GM21360 (cell line): ENCODE data around the gene MAGI2.

Experiments
- ATAC-seq: cut with Tn5 transposase; IDR thresholded peaks from one replicate; pipeline ENCODE4 v1.9.1; 2021; ENCODE audit warnings: mild to moderate bottlenecking, moderate library complexity; ENCODE audit not compliant: unreplicated experiment

Gene MAGI2

DNA sequence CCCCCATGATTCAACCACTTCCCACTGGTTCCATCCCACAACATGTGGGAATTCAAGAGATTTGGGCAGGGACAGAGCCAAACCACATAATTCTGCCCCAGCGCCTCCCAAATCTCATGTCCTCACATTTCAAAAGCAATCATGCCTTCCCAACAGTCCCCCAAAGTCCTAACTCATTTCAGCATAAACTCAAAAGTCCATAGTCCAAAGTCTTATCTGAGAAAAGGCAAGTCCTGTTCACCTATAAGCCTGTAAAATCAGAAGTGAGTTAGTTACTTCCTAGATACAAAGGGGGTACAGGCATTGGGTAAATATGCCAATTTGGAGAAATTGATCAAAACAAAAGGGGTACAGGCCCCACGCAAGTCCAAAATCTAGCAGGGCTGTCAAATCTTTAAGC lies 272.9 kb downstream of the MAGI2 start:
- ATAC-seq, result no peak

DNA sequence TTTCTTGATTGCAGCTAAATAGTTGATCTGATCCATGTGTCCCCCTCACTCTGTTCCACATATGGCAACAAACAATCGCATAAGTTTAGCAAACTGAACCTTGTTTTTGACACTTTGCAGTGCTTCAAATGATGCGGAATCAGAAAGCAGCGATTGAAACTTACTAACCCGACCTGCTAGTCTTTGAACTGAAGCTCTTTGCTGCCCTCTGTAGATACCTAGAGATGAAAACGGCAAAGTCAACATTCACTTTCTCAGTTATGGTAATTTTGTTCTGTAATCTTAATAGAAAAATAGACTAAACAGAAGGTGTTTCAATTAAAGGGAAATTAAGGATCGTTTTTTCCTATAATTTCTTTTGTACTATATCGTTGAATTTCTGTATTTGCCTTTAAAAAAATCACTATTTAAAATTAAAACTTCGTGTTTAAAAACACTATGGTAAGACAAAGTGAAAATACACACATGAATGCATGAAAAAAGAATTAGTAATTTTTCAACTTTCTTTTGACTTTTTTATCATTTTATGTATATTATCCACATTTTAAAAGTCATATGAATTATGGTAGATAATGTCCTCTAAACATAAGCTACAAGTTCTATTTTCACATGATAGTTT lies 276.5 kb downstream of the MAGI2 start:
- peak; percentile 67 for ATAC-seq

DNA sequence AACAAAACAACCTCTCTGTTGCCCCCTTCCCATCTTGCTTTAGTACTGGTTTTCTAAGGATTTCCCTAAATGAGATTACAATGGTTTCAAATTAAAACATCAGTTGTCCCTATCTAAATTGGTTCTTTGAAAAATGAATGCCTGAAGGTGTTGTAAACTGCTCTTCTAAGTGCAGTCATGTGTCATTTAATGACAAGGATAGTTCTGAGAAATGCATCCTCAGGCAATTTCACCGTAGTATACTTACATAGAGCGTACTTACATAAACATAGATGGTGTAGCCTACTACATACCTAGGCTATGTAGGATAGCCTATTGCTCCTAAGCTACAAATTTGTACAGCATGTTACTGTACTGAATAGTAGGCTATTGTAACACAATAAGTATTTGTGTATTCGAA lies 278.1 kb downstream of the MAGI2 start:
- ATAC-seq, result no peak

DNA sequence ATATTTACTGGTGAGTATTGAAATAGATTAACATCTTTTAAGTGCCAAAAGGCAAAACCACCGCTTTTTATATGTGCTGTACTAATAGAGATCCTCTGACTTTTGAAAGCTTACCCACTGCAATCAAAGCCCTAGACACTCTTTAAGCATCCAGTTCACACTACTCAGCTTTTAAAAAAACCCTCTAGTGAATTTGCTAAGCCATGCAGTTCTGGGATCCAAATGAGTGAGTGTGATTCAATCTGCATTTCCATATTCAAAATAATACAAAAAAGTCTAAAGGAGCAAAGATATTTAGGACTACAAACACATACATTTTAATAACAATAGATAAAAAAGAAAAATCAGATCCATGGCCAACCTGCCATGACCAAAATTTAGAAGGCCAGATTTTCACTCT lies 288.2 kb downstream of the MAGI2 start:
- no peak for ATAC-seq

DNA sequence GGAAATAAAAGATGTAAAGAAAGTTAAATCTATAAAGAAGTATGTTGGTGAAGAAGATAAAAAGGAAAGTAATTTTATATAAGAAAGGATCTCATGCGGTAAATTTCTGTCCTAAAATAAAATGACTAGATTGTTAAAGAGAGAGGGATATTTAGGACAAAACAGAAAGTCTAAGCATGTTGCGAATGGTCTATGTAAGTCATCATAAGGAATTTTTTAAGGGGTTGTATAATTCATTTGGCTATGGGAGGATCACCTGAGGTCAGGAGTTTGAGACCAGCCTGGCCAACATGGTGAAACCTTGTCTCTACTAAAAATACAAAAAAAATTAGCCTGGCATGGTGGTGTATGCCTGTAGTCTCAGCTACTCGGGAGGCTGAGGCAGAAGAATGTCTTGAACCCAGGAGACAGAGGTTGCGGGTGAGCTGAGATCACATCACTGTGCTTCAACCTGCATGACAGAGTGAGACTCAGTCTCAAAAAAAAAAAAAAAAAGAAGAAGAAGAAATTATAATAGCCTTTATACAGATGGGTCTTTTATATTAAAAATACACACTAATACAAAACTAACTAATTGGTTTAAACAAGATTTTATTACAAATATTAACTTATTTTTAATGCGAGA lies 294.3 kb downstream of the MAGI2 start:
- ATAC-seq, result no peak

DNA sequence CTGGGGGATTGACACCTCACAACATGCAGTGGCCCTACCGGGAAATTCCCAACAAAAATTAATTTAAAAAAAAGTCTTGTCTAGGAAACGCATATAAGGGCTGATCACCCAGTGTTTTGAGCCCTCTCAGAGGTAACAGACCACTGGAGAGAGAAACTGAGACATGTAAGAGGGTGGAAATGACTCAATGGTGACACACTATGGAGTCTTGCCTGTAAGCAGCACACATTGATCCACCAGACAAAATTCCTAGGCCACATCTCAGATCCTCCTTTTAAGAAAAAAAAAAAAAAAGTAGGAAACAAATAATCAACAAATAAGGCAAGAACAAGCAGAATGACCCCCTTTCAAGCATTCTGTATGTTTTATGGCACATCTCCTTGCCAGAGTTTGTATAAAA lies 296.2 kb downstream of the MAGI2 start:
- ATAC-seq, result no peak

DNA sequence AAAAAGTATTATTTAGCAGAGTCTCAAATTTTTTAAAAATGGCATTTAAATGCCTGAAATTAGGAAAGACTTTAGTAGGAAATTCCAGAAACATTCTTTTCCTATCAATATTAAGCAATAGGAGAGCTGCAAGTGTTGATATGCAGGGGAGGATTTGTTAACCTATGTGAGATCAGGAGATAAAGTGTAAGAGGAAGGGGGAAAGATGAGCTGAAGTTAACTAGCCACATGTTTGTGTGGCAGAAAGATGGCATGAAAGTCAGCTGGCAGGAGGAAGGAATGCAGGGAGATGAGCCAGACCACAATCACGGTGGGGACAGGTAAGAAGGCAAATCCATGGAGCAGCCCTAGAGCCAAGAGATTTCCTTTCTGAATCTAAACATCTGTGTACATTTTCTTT lies 303.6 kb downstream of the MAGI2 start:
- ATAC-seq, result no peak

DNA sequence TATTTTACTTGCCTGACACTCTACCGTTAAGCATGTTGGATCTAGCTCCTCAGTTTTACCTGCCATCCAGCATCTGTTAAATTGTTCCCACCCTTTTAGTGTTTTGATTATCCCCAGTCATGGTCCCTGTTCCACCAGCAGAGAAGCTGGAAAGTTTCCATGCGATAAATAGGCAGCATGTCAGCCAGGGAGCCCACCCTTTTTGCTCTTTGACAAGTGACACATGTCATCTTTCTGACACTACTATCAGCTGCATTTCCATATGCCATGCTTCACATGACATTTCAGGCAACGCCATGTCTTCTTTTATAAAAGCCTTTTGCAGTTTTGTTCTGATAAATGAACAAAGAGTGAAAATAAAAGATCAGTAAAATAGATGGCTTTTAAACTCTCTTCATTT lies 310.8 kb downstream of the MAGI2 start:
- no peak for ATAC-seq

DNA sequence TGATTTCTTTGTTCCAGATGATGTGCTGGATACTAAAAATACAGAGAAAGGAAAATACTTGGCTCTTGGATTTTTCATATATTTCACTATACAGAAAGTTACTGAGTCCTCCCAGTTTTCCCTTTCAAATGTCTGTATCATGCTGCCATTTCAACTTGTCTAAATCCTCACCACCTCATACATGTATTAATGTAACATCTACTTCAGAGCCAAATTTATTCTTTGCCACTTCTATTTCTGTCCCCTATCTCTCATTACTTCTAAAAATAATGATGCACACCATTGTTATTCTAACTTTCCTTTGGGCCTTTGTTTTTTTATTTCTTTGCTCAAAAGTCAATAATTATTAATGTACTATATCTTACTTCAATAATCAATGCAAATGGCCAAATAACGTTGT lies 312.2 kb downstream of the MAGI2 start:
- no peak for ATAC-seq

DNA sequence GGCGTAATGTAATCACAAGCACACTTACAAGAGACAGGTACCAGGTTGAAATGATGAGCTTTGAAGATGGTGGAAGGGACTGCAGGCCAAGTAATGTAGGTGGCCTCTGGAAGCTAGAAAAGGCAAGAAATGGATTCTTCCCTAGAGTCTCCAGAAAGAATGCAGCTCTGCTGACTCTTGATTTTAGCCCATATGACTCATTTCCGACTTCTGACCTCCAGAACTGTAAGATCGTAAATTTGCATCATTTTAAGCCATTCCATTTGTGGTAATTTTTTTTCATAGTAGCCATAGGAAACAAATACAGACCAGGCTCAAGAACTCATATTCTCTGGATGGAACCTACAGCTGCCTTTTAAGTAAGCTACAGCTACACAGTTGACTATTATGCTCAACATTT lies 315.5 kb downstream of the MAGI2 start:
- ATAC-seq, result no peak

DNA sequence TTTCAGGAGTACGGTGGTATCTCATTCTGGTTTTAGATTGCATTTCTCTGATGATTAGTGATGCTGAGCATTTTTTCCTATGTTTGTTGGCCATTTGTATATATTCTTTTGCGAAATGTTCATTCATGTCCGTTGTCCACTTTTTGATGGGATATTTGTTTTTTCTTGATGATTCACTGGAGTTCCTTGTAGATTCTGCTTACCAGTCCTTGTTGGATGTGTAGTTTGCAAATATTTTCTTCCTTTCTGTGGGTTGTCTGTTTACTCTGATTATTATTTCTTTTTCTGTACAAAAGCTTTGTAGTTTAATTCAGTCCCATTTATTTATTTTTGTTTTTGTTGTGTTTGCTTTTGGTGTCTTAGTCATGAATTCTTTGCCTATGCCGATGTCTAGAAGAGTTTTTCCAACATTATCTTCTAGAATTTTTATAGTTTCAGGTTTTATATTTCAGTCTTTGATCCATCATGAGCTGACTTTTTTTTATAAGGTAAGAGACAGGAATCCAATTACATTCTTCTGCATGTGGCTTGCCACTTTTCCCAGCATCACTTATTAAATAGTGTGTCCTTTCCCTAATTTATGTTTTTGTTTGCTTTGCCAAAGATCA lies 320.5 kb downstream of the MAGI2 start:
- ATAC-seq, result no peak

DNA sequence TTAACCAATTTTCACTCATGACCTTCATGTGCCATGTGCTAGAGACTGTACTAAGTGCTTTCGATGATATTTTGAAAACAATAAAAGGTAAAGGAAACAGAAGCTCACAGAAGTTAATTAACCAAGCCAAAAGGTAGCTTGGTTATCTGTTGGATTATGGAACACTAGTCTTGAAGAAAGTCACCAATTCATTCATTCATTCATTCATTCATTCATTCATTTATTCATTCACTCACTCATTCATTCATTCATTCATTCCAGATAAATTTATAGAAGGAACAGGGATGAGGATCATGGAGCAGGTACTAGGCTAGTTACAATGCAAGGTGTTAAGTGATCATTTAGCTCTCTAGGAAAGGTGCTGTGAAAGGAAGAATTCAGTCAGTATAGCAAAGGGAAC lies 322.8 kb downstream of the MAGI2 start:
- ATAC-seq, result no peak

DNA sequence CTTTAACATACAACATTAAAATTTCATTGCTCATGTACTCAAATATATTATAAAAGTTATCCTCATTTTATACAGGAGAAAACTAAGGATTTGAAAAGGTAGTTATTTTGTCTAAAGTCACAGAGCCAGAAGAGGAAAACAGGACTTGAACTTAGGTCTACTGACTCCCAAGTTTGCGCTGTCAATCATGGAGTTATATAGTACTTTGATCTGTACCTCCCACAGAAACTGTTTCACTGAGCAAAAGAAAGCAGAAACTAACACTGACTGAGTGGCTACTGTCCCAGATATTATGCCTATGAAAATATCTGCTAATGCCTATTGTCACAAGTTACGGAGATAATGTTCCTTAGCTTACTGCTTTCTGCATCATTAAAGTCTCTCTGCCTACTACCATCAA lies 329.1 kb downstream of the MAGI2 start:
- no peak for ATAC-seq

DNA sequence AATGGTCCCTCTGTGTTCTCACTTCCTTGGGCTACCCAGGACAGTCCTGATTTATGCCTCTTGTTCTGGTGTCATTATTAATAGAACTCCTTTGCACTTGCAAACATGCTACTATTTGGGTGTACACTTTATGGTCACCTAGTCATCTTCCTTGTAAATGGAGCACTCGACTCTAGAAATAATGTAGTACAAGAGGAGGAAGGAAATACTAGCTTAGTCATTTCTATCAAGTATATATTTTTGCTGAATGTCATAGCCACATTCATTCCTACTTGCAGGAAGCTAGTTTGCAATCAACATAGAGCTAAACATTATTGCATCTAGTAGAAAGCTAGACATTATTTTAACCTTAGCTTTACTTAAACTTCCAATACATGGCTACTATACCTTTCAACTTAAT lies 335.3 kb downstream of the MAGI2 start:
- no peak for ATAC-seq

DNA sequence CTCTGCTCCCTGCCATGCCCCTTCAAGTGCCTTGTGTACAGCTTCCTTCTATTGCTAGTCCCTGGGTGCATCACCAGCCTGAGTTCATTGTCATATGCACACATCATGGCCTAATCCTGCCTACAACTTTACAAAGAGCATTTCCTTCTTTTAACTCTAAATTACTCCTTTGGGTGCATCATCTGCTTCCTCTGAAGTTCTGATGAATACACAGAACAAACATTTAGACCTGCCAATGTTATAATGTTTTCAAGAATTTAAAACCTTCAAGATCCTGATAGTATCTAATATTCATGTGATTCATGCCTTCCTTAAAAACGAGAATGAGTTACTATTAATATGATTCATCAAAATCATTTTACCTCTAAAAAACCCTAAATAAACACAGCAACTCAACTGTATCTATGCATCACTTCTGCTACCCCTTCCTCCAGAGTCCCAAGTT lies 357.1 kb downstream of the MAGI2 start:
- ATAC-seq, result no peak

DNA sequence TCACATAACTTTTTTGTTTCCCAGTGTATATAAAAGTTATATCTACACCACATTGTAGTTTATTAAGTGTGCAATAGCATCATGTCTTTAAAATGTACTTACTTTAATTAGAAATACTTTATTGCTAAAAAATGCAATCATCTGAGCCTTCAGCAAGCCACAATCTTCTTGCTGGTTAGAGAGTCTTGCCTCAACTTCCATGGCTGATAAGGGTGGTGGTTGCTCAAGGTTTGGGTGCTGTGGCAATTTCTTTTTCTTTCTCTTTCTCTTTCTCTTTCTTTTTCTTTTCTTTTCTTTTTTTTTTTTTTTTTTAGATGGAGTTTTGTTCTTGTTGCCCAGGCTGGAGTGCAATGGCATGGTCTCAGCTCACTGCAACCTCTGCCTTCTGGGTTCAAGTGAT lies 360.0 kb downstream of the MAGI2 start:
- no peak for ATAC-seq

DNA sequence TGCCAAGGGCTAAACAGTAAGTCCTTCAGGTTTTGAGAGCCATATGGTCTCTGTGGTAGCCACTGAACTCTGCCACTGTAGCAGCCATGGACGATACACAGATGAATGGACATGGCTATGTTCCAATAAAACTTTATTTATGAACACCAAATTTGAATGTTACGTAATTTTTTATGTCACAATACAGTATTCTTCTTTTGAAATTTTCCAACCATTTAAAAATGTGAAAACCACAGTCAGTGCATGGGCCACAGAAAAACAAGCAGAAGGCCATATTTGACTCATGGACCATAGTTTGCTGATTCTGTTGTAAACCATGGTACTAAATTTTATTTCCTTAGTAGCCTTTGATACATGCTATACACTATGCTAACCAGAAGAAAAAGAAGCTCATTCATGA lies 361.8 kb downstream of the MAGI2 start:
- no peak for ATAC-seq

DNA sequence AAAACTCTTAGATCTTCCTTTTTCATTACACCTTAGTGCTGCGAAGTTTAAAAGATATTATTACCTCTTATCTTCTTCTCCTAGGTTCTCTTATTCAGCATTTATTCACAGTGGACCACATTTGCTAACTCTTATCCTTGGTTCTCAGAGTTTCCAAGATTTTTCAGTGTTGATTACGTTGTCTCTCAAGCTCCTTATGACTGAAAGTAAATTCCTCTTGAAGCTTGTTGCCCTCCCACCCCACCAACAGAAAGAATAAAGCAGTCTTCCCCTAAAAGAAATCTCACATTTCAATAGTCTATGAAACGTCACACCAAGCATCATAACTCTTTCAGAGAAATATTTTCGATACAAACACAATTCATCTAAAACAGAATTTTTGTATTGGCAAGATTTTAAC lies 362.5 kb downstream of the MAGI2 start:
- no peak for ATAC-seq

DNA sequence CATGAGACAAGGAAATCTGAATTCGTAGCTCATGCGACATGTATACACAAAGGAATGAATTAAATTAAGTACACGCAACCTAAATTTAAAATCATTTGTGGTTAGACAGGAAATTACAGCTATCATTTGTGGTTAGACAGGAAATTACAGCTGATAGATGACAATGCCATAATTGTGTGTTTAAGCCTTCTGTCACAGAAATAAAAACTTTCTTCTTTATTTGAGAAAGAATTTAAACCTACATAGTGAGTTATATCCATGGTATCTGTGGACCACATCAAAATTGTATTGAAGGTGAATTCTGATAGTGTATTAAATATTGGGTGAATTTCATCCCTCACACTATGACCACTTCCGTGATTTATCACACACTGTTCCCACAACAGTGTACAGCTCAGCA lies 362.9 kb downstream of the MAGI2 start:
- no peak for ATAC-seq

DNA sequence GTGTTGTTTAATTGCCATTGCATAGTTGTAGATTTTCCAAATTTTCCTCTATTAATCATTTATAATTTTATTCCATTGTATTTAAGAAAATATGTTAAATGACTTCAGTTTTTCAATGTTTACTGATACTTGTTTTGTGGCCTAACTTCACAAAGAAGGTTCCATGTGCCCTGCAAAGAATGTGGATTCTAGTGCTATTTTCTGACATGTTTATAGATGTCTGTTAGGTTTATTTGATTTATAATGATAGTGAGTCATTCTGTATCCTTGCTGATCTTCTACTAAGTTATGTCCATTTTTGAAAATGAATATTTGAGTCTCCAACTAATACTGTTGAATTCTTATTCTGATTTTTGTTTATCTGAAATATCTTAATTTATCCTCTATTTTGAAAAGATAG lies 369.0 kb downstream of the MAGI2 start:
- ATAC-seq, result no peak

DNA sequence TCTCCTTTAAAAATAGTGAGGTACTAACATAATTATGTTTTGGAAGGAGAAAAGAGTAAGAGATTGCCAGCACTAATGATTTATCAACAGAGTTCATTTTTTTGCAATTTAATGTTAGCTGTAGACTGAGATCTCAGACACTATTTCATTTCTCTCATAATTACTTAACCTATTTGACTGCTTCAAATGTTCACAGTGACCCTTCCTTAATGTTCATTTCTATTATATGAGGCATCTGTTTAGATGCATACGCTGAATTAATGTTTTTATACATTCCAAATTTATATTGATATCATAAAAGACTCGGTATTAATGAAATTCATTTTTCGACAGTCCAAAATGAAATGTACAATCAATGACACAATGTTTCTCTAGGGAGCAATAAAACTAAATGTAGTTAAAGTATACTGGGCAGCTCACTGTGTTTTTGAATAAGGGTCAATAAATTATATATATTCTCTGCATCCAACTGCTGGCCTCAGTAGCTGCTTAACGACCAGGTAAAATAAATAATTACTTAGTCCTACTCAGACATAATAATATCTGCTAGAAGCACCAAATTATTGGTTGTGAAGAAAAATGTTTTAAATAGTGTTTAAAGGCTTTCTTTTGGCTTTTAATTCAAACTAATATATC lies 373.4 kb downstream of the MAGI2 start:
- ATAC-seq, result no peak

DNA sequence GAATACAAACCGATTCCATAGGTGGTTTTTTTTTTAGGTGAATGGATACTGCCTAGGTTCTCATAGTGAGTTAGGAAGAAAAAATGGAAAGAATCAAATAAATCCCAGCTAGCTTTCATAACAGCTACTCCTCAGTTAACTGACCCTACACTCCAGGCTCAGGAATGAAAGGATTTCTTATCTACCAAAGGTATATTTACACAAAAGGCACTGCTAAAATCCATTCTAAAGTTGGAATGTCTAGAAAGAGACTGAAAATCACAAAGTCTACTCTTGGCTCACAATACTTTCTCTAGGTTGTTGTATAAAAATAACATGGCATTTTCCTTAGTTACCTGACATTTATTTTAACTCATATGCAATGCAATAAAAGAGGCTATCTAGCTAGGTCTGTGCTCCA lies 375.2 kb downstream of the MAGI2 start:
- ATAC-seq, result no peak
